Type B pancreatic cell (in vitro differentiated cells): ENCODE data around the gene PFKP. TPM values are rescaled to one million over a fixed set of nuclear protein-coding genes. Genes with fewer than 3 reads are reported as not detected.

Experiments
- DNase-seq: peaks from one replicate; pipeline ENCODE4 v3.0.0; 2021; ENCODE audit warnings: mixed read lengths; ENCODE audit not compliant: unreplicated experiment; ENCODE audit errors: extremely low spot score
- H3K27ac Mint-ChIP-seq: 2 replicates; pipeline ENCODE4 v1.8.0; 2021; ENCODE audit warnings: mild to moderate bottlenecking, mixed read lengths
- H3K27me3 Mint-ChIP-seq: 2 replicates; pipeline ENCODE4 v1.8.0; 2021; ENCODE audit warnings: mixed read lengths
- H3K36me3 Mint-ChIP-seq: 2 replicates; pipeline ENCODE4 v1.8.0; 2021; ENCODE audit warnings: mixed read lengths
- H3K4me1 Mint-ChIP-seq: one replicate; pipeline ENCODE4 v1.8.0; 2021; ENCODE audit warnings: mixed read lengths; ENCODE audit not compliant: unreplicated experiment
- H3K4me3 Mint-ChIP-seq: 2 replicates; pipeline ENCODE4 v1.8.0; 2021; ENCODE audit warnings: mild to moderate bottlenecking, mixed read lengths
- H3K9me3 Mint-ChIP-seq: 2 replicates; pipeline ENCODE4 v1.8.0; 2021; ENCODE audit warnings: mixed read lengths
- total RNA-seq: library from RNA; stranded (reverse); gene quantifications from 2 replicates; pipeline ENCODE4 v1.2.1, GENCODE V29; 2021; ENCODE audit warnings: low replicate concordance
- TF ChIP-seq, protein P1 (sequence below): fragments of 200-600 bp; sonication (generic); conservative IDR thresholded peaks from 2 replicates; pipeline ENCODE4 v1.5.0; 2021; ENCODE audit warnings: antibody characterized with exemption, mild to moderate bottlenecking

Gene PFKP
- total RNA-seq, 1 donor from 2014 or later: 48.8 TPM

DNA sequence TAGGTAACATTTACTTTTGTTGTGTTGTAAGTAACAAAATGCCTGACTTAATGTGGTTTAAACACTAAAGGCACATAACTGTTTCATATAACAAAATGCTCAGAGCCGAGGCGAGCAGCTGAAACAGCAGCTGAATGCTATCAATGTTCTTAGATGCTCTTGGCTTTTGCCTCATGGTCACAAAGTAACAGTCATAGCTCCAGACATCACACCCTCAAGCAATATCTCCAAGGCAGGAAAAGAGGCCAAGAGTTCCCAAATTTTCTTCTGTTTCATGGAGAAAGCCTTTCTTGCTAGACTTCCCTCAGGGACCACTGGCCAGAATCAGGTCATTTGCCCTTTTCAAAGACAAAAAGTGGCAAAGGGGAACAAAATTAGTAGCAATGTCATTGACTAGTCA is 43.5 kb upstream of the PFKP start:
- DNase-seq: no peak
- Mint-ChIP-seq H3K4me1 (no peaks in the 10 kb centered on the region), H3K36me3 (no peaks in the 10 kb centered on the region), H3K4me3 (no peak overlapping the region), H3K9me3 (no peaks in the 10 kb centered on the region), H3K27me3 (peaks cover 9% of the 10 kb centered on the region), H3K27ac (no peak overlapping the region)
- TF ChIP-seq, protein P1, sequence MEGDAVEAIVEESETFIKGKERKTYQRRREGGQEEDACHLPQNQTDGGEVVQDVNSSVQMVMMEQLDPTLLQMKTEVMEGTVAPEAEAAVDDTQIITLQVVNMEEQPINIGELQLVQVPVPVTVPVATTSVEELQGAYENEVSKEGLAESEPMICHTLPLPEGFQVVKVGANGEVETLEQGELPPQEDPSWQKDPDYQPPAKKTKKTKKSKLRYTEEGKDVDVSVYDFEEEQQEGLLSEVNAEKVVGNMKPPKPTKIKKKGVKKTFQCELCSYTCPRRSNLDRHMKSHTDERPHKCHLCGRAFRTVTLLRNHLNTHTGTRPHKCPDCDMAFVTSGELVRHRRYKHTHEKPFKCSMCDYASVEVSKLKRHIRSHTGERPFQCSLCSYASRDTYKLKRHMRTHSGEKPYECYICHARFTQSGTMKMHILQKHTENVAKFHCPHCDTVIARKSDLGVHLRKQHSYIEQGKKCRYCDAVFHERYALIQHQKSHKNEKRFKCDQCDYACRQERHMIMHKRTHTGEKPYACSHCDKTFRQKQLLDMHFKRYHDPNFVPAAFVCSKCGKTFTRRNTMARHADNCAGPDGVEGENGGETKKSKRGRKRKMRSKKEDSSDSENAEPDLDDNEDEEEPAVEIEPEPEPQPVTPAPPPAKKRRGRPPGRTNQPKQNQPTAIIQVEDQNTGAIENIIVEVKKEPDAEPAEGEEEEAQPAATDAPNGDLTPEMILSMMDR: no peak

GRCh38 chr10:3025026-3025683 is 42.2 kb upstream of the PFKP start:
- DNase-seq: no peak
- TF ChIP-seq, protein P1: no peak
- H3K36me3 Mint-ChIP-seq: no peaks in the 10 kb centered on the region
- H3K27me3 Mint-ChIP-seq: peaks cover 13% of the 10 kb centered on the region
- no peaks in the 10 kb centered on the region for H3K9me3 Mint-ChIP-seq
- no peak overlapping the region for H3K4me3 Mint-ChIP-seq
- H3K27ac Mint-ChIP-seq: no peak overlapping the region
- H3K4me1 Mint-ChIP-seq: no peaks in the 10 kb centered on the region

DNA sequence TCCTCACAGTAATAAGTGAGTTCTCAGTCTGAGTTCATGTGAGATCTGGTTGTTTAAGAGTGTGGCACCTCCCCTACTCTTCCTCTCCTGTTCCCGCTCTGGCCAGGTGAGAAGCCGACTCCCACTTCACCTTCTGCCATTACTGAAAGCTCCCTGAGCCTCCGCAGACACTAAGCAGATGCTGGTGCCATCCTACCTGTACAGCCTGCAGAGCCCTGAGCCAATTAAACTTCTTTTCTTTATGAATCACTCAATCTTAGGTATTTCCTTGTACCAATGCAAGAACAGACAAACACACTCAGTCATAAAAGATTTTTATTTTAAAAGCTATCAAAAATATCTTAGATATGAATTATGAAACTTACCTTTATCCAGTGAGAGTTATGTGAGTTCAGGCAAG is 39.5 kb upstream of the PFKP start:
- peaks cover 17% of the 10 kb centered on the region for H3K27me3 Mint-ChIP-seq
- TF ChIP-seq, protein P1: no peak

GRCh38 chr10:3028441-3028840 is 38.9 kb upstream of the PFKP start:
- Mint-ChIP-seq H3K27ac (no peak overlapping the region), H3K36me3 (no peaks in the 10 kb centered on the region), H3K9me3 (no peaks in the 10 kb centered on the region), H3K4me1 (no peaks in the 10 kb centered on the region), H3K4me3 (no peak overlapping the region), H3K27me3 (peaks cover 12% of the 10 kb centered on the region)
- TF ChIP-seq, protein P1: no peak
- no peak for DNase-seq

More for the DNA sequence above, 39.5 kb upstream of the PFKP start:
- no peak for DNase-seq
- no peak overlapping the region for H3K4me3 Mint-ChIP-seq
- no peak overlapping the region for H3K27ac Mint-ChIP-seq
- no peaks in the 10 kb centered on the region for H3K4me1 Mint-ChIP-seq
- no peaks in the 10 kb centered on the region for H3K9me3 Mint-ChIP-seq
- no peaks in the 10 kb centered on the region for H3K36me3 Mint-ChIP-seq

DNA sequence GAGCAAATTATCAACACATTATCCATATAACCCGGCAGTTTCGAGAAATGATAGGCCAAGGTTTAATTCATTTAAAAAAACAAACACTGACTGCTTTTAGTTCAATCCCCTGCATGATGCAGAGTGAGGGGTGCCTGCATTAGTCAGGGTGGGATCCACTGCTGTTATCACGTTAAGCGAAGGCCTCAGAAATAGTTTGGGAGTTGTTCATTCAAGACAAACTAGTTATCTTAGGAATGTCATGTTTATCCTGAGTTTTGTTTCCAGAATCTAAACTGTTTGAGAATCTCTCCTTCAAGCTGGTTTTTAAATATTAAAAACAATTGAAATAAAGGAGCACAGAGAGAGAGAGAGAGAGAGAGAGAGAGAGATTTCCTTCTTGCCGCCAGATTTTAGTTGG is 36.6 kb upstream of the PFKP start:
- H3K36me3 Mint-ChIP-seq: no peaks in the 10 kb centered on the region
- no peaks in the 10 kb centered on the region for H3K9me3 Mint-ChIP-seq
- H3K4me1 Mint-ChIP-seq: no peaks in the 10 kb centered on the region
- DNase-seq: no peak
- no peak overlapping the region for H3K27ac Mint-ChIP-seq
- H3K4me3 Mint-ChIP-seq: no peak overlapping the region
- TF ChIP-seq, protein P1: no peak
- H3K27me3 Mint-ChIP-seq: peaks cover 12% of the 10 kb centered on the region

- TF ChIP-seq, protein P1: no peak
- Mint-ChIP-seq H3K27me3 (peaks cover 16% of the 10 kb centered on the region), H3K27ac (no peak overlapping the region), H3K4me1 (no peaks in the 10 kb centered on the region), H3K36me3 (no peaks in the 10 kb centered on the region), H3K9me3 (no peaks in the 10 kb centered on the region), H3K4me3 (no peak overlapping the region)
- DNase-seq: no peak
These were observed 35.9 kb upstream of the PFKP start for GRCh38 chr10:3031490-3031889.
